ENCODE data around the gene TRERF1. TPM values are rescaled to one million over a fixed set of nuclear protein-coding genes. Genes with fewer than 3 reads are reported as not detected.

The TRERF1 gene
- total and polyA plus RNA-seq, 9 donors, result 4.5 to 13.7 (median 7.8) TPM

DNA sequence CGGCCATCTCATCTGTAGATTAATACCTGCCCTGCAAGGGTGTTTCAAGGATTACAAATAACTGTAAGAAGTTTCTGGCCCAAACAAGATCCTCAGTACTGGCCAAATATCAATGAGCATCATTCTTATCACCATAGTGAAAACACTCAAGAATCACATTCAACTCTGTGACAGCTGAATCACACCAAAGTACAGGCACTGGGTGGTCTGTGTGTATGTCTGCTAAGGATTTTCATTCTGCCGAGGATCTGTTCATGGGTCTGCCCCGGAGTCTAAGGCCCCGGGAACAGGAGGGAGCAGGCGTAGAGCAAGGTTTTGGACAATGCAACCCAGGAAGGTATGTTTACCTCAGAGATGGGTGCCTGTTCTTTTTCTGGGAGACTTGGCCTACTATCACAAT lies 110.5 kb downstream of the TRERF1 start:
- DNase-seq, result no peak

GRCh38 chr6:42340511-42340910 lies 111.2 kb downstream of the TRERF1 start:
- 93 to 97% (median 97%) methylated on average over 6 of the region's 6 CpGs for WGBS, 3 donors
- Histone ChIP-seq H3K4me3 (no peak overlapping the region), H3K4me1 (ENCODE audit: insufficient read depth) (peaks cover 4% of the 10 kb centered on the region), H3K9me3 (no peaks in the 10 kb centered on the region), H3K27ac (no peak overlapping the region), H3K36me3 (no peaks in the 10 kb centered on the region), H3K27me3 (no peaks in the 10 kb centered on the region)
- DNase-seq, result no peak
- TF ChIP-seq POLR2A (IDR thresholded peaks at IDR 0.05) (no peak), EP300 (IDR thresholded peaks at IDR 0.05) (no peak)
- TF ChIP-seq, protein P1, sequence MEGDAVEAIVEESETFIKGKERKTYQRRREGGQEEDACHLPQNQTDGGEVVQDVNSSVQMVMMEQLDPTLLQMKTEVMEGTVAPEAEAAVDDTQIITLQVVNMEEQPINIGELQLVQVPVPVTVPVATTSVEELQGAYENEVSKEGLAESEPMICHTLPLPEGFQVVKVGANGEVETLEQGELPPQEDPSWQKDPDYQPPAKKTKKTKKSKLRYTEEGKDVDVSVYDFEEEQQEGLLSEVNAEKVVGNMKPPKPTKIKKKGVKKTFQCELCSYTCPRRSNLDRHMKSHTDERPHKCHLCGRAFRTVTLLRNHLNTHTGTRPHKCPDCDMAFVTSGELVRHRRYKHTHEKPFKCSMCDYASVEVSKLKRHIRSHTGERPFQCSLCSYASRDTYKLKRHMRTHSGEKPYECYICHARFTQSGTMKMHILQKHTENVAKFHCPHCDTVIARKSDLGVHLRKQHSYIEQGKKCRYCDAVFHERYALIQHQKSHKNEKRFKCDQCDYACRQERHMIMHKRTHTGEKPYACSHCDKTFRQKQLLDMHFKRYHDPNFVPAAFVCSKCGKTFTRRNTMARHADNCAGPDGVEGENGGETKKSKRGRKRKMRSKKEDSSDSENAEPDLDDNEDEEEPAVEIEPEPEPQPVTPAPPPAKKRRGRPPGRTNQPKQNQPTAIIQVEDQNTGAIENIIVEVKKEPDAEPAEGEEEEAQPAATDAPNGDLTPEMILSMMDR (IDR thresholded peaks at IDR 0.05), result no peak
- intact Hi-C loops (cut with DNase I), result no loop called here

More for the DNA sequence above, 110.5 kb downstream of the TRERF1 start:
- H3K4me3 ChIP-seq, result no peak overlapping the region
- H3K27ac ChIP-seq, result no peak overlapping the region
- H3K4me1 ChIP-seq (ENCODE audit: insufficient read depth), result peaks cover 4% of the 10 kb centered on the region
- H3K36me3 ChIP-seq, result no peaks in the 10 kb centered on the region
- intact Hi-C loops (cut with DNase I), result no loop called here
- H3K27me3 ChIP-seq, result no peaks in the 10 kb centered on the region
- no peaks in the 10 kb centered on the region for H3K9me3 ChIP-seq
- TF ChIP-seq POLR2A (IDR thresholded peaks at IDR 0.05) (no peak), EP300 (IDR thresholded peaks at IDR 0.05) (no peak)
- TF ChIP-seq, protein P1 (IDR thresholded peaks at IDR 0.05), result no peak
- 95 to 98% (median 98%) methylated on average over 5 of the region's 5 CpGs for WGBS, 3 donors

GRCh38 chr6:42339991-42340401 lies 111.7 kb downstream of the TRERF1 start:
- intact Hi-C loops (cut with DNase I), result no loop called here
- no peak overlapping the region for H3K4me3 ChIP-seq
- TF ChIP-seq, protein P1 (IDR thresholded peaks at IDR 0.05), result no peak
- no peak for TF ChIP-seq EP300 (IDR thresholded peaks at IDR 0.05)
- no peak for TF ChIP-seq POLR2A (IDR thresholded peaks at IDR 0.05)

DNA sequence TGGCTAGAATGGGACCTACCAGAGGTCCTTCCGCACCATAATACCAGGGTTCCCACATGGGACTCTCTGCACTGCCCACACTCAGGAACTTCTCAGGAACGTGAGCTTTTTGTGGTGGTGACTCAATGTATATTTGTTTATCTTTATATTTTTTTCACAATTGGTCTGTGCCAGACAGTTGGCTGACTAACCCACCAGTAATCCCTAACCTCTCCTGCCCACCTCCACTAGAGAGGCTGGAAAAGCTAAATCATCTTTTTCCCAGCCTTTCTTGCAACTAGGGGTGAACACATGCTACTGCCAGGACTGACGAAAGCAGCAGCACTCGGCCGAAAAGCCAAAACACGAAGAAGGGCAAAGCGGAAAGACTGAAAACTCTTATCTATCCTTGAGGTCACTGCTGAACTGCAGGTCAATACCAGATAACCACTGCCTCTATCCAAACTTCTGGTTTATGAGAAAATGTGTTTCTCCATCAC lies 112.9 kb downstream of the TRERF1 start:
- H3K4me1 ChIP-seq (ENCODE audit: insufficient read depth), result peaks cover 4% of the 10 kb centered on the region

More at GRCh38 chr6:42339991-42340401, 111.7 kb downstream of the TRERF1 start:
- no peak overlapping the region for H3K27ac ChIP-seq
- H3K9me3 ChIP-seq, result no peaks in the 10 kb centered on the region
- 77 to 94% (median 87%) methylated on average over 2 of the region's 2 CpGs for WGBS, 3 donors
- DNase-seq, result no peak
- no peaks in the 10 kb centered on the region for H3K27me3 ChIP-seq
- peaks cover 4% of the 10 kb centered on the region for H3K4me1 ChIP-seq (ENCODE audit: insufficient read depth)
- no peaks in the 10 kb centered on the region for H3K36me3 ChIP-seq

More for the DNA sequence above, 112.9 kb downstream of the TRERF1 start:
- Histone ChIP-seq H3K27me3 (no peaks in the 10 kb centered on the region), H3K9me3 (no peaks in the 10 kb centered on the region), H3K36me3 (no peaks in the 10 kb centered on the region), H3K4me3 (no peak overlapping the region), H3K27ac (no peak overlapping the region)
- no peak for DNase-seq
- 33 to 48% (median 38%) methylated on average over 7 of the region's 7 CpGs for WGBS, 3 donors
- TF ChIP-seq POLR2A (IDR thresholded peaks at IDR 0.05), result no peak
- TF ChIP-seq, protein P1 (IDR thresholded peaks at IDR 0.05), result no peak
- no peak for TF ChIP-seq EP300 (IDR thresholded peaks at IDR 0.05)
- intact Hi-C loops (cut with DNase I), result no loop called here
